ENCODE data around the gene KRT71. TPM values are rescaled to one million over a fixed set of nuclear protein-coding genes. Genes with fewer than 3 reads are reported as not detected.

The KRT71 gene
- polyA plus RNA-seq, 2 donors, result not detected

DNA sequence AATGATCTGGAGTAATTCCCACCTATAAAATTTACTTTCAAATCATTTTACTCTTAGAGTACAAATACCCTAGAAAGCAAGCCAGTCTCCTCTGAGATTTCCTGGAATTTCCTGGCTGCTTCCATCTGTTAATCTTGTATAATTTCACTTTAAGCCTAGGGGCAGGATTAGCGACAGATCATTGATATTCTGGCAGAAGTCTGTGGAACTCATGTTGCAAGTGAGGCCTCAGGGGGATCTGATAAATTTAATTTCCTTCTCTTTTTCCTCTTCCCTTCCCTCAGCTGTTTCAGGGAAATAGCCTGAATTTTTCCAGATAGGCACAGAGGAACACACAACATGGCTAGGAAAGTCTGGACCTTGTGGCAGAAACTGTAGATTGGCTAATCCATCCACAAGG lies 54.0 kb downstream of the KRT71 start:
- H3K4me1 ChIP-seq (ENCODE audit: control insufficient read depth in 2 of 2, insufficient read depth in 2 of 2, low read length in 1 of 2), result peaks cover 3 to 19% of the 10 kb centered on the region in 2 donors
- no peaks in the 10 kb centered on the region for H3K36me3 ChIP-seq (ENCODE audit: control insufficient read depth in 2 of 2, insufficient read depth in 2 of 2, low read length in 1 of 2)
- H3K4me3 ChIP-seq (ENCODE audit: low read depth in 1 of 2, low read length in 2 of 2), result no peak overlapping the region
- 44 to 49% methylated on average over 1 of the region's 1 CpG for WGBS, 2 donors
- H3K9me3 ChIP-seq (ENCODE audit: control insufficient read depth in 2 of 2, insufficient read depth in 1 of 2, low read depth in 1 of 2, low read length in 1 of 2), result no peaks in the 10 kb centered on the region
- no peaks in the 10 kb centered on the region for H3K27me3 ChIP-seq (ENCODE audit: control insufficient read depth in 1 of 2, insufficient read depth in 2 of 2, low read length in 2 of 2)
- no peak overlapping the region for H3K27ac ChIP-seq (ENCODE audit: low read depth in 2 of 2, low read length in 1 of 2)

- H3K4me1 ChIP-seq (ENCODE audit: control insufficient read depth in 2 of 2, insufficient read depth in 2 of 2, low read length in 1 of 2), result peaks cover 3 to 23% of the 10 kb centered on the region in 2 donors
- H3K36me3 ChIP-seq (ENCODE audit: control insufficient read depth in 2 of 2, insufficient read depth in 2 of 2, low read length in 1 of 2), result no peaks in the 10 kb centered on the region
- H3K9me3 ChIP-seq (ENCODE audit: control insufficient read depth in 2 of 2, insufficient read depth in 1 of 2, low read depth in 1 of 2, low read length in 1 of 2), result no peaks in the 10 kb centered on the region
- WGBS, 2 donors, result 86 to 89% methylated on average over 7 of the region's 7 CpGs
- no peak overlapping the region for H3K4me3 ChIP-seq (ENCODE audit: low read depth in 1 of 2, low read length in 2 of 2)
- no peaks in the 10 kb centered on the region for H3K27me3 ChIP-seq (ENCODE audit: control insufficient read depth in 1 of 2, insufficient read depth in 2 of 2, low read length in 2 of 2)
- H3K27ac ChIP-seq (ENCODE audit: low read depth in 2 of 2, low read length in 1 of 2), result no peak overlapping the region
These were observed 55.0 kb downstream of the KRT71 start for GRCh38 chr12:52497975-52498374.

DNA sequence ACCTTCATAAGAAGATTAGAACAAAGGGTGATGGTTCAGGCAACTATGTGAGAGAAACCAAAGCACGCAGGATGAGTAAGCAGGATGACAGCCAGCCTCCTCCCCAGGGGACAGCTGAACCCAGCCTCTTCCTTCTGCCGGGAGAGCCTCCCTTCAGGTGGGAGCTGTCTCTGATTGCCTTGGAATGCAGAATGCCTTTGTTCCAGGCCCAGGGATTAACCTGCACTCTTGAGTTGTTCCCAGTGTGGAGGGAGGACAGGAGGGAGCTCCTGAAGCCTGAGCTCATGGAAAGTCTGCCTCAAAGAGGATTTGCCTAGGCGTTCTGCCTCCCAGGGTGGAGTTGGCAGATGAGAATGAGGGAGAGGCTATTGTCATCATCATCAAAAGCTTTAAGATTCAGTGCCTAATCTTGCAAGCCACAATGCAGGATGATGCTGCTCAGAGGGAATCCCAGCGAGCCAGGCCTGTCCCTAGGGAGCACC lies 56.3 kb downstream of the KRT71 start:
- 38 to 56% methylated on average over 4 of the region's 4 CpGs for WGBS, 2 donors
- H3K27ac ChIP-seq (ENCODE audit: low read depth in 2 of 2, low read length in 1 of 2), result peak overlapping the region; percentile 35 to 77
- H3K27me3 ChIP-seq (ENCODE audit: control insufficient read depth in 1 of 2, insufficient read depth in 2 of 2, low read length in 2 of 2), result no peaks in the 10 kb centered on the region
- no peak overlapping the region for H3K4me3 ChIP-seq (ENCODE audit: low read depth in 1 of 2, low read length in 2 of 2)
- no peaks in the 10 kb centered on the region for H3K9me3 ChIP-seq (ENCODE audit: control insufficient read depth in 2 of 2, insufficient read depth in 1 of 2, low read depth in 1 of 2, low read length in 1 of 2)
- H3K36me3 ChIP-seq (ENCODE audit: control insufficient read depth in 2 of 2, insufficient read depth in 2 of 2, low read length in 1 of 2), result no peaks in the 10 kb centered on the region
- peaks cover 3 to 26% of the 10 kb centered on the region in 2 donors for H3K4me1 ChIP-seq (ENCODE audit: control insufficient read depth in 2 of 2, insufficient read depth in 2 of 2, low read length in 1 of 2)

DNA sequence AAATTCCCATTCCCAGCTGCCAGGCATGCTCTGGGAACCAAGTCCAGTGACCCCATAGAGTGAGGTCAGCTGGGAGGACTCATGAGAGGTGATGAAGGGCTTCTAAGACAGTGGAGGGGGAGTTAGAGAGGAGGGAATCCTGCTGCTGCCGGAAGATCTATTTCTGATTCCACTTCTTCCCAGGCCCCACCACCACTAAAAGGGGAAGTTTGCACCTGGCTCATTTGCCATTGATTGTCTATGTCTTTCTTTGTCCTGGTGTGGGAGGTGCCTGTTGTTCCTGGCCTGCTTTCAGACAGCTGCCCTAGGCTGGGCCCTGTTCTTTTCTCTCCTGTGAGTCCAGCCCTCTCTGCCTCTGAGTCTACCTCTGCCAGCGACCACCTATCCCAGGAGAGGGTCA lies 56.9 kb downstream of the KRT71 start:
- peak overlapping the region in 1 of 2 donors; percentile 77 for H3K27ac ChIP-seq (ENCODE audit: low read depth in 2 of 2, low read length in 1 of 2)
- H3K36me3 ChIP-seq (ENCODE audit: control insufficient read depth in 2 of 2, insufficient read depth in 2 of 2, low read length in 1 of 2), result peaks cover 0 to 2% of the 10 kb centered on the region in 2 donors
- 57 to 74% methylated on average over 2 of the region's 2 CpGs for whole genome bisulfite sequencing, 2 donors
- H3K4me1 ChIP-seq (ENCODE audit: control insufficient read depth in 2 of 2, insufficient read depth in 2 of 2, low read length in 1 of 2), result peaks cover 3 to 26% of the 10 kb centered on the region in 2 donors
- no peak overlapping the region for H3K4me3 ChIP-seq (ENCODE audit: low read depth in 1 of 2, low read length in 2 of 2)
- H3K9me3 ChIP-seq (ENCODE audit: control insufficient read depth in 2 of 2, insufficient read depth in 1 of 2, low read depth in 1 of 2, low read length in 1 of 2), result no peaks in the 10 kb centered on the region
- no peaks in the 10 kb centered on the region for H3K27me3 ChIP-seq (ENCODE audit: control insufficient read depth in 1 of 2, insufficient read depth in 2 of 2, low read length in 2 of 2)

DNA sequence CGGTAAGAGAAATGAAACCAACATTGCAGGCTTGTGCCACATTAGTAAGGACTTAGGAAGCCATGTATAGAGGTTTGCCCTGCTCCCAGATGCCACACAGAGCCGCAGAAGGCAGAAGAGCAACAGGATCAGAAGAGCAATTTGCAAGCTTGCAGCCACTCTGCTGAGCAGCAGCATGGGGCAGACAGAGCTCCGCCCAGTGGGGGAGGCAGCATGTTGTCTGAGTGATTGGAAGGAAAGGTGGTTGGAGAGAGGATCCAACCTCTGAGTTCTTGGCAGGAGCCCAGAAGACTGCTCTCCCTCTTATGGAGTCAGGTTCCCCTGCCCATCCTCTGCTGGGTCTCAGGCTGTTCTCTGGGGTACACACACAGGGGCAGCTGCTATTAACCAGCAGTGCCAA lies 57.6 kb downstream of the KRT71 start:
- Histone ChIP-seq H3K4me3 (ENCODE audit: low read depth in 1 of 2, low read length in 2 of 2) (no peak overlapping the region), H3K27ac (ENCODE audit: low read depth in 2 of 2, low read length in 1 of 2) (peak overlapping the region in 1 of 2 donors; percentile 58), H3K36me3 (ENCODE audit: control insufficient read depth in 2 of 2, insufficient read depth in 2 of 2, low read length in 1 of 2) (peaks cover 0 to 2% of the 10 kb centered on the region in 2 donors), H3K27me3 (ENCODE audit: control insufficient read depth in 1 of 2, insufficient read depth in 2 of 2, low read length in 2 of 2) (no peaks in the 10 kb centered on the region), H3K9me3 (ENCODE audit: control insufficient read depth in 2 of 2, insufficient read depth in 1 of 2, low read depth in 1 of 2, low read length in 1 of 2) (no peaks in the 10 kb centered on the region), H3K4me1 (ENCODE audit: control insufficient read depth in 2 of 2, insufficient read depth in 2 of 2, low read length in 1 of 2) (peaks cover 3 to 26% of the 10 kb centered on the region in 2 donors)
- WGBS, 2 donors, result 44 to 45% methylated on average over 3 of the region's 3 CpGs

GRCh38 chr12:52494518-52494917 lies 58.4 kb downstream of the KRT71 start:
- Histone ChIP-seq H3K27ac (ENCODE audit: low read depth in 2 of 2, low read length in 1 of 2) (peak overlapping the region; percentile 23 to 73), H3K27me3 (ENCODE audit: control insufficient read depth in 1 of 2, insufficient read depth in 2 of 2, low read length in 2 of 2) (no peaks in the 10 kb centered on the region), H3K4me1 (ENCODE audit: control insufficient read depth in 2 of 2, insufficient read depth in 2 of 2, low read length in 1 of 2) (peaks cover 3 to 26% of the 10 kb centered on the region in 2 donors), H3K4me3 (ENCODE audit: low read depth in 1 of 2, low read length in 2 of 2) (no peak overlapping the region), H3K36me3 (ENCODE audit: control insufficient read depth in 2 of 2, insufficient read depth in 2 of 2, low read length in 1 of 2) (peaks cover 0 to 2% of the 10 kb centered on the region in 2 donors), H3K9me3 (ENCODE audit: control insufficient read depth in 2 of 2, insufficient read depth in 1 of 2, low read depth in 1 of 2, low read length in 1 of 2) (no peaks in the 10 kb centered on the region)
- WGBS, 2 donors, result 30 to 44% methylated on average over 4 of the region's 4 CpGs

GRCh38 chr12:52494100-52494499 lies 58.8 kb downstream of the KRT71 start:
- Histone ChIP-seq H3K27ac (ENCODE audit: low read depth in 2 of 2, low read length in 1 of 2) (peak overlapping the region; percentile 70 to 73), H3K9me3 (ENCODE audit: control insufficient read depth in 2 of 2, insufficient read depth in 1 of 2, low read depth in 1 of 2, low read length in 1 of 2) (no peaks in the 10 kb centered on the region), H3K36me3 (ENCODE audit: control insufficient read depth in 2 of 2, insufficient read depth in 2 of 2, low read length in 1 of 2) (peaks cover 0 to 2% of the 10 kb centered on the region in 2 donors), H3K27me3 (ENCODE audit: control insufficient read depth in 1 of 2, insufficient read depth in 2 of 2, low read length in 2 of 2) (no peaks in the 10 kb centered on the region), H3K4me3 (ENCODE audit: low read depth in 1 of 2, low read length in 2 of 2) (no peak overlapping the region), H3K4me1 (ENCODE audit: control insufficient read depth in 2 of 2, insufficient read depth in 2 of 2, low read length in 1 of 2) (peaks cover 3 to 26% of the 10 kb centered on the region in 2 donors)
- WGBS, 2 donors, result 65 to 81% methylated on average over 1 of the region's 1 CpG

Other genes with a start within 250 kb of the KRT71 start
- gene KRT83, start 231.7 kb downstream of the KRT71 start, polyA plus RNA-seq, result not detected
- gene KRT85, start 185.7 kb downstream of the KRT71 start, polyA plus RNA-seq, result not detected
- gene KRT84, start 167.5 kb downstream of the KRT71 start, polyA plus RNA-seq, result under 1 TPM in 1 of 2 donors, not detected in 1; 0.02 TPM
- not detected for gene KRT82, start 146.8 kb downstream of the KRT71 start, polyA plus RNA-seq
- under 1 TPM; 0.08 to 0.19 TPM for gene KRT75, start 118.8 kb downstream of the KRT71 start, polyA plus RNA-seq
- 100 to 1,000 TPM; 106 to 453 TPM for gene KRT6B, start 101.0 kb downstream of the KRT71 start, polyA plus RNA-seq
- gene KRT6C, start 79.3 kb downstream of the KRT71 start, polyA plus RNA-seq, result 100 to 1,000 TPM; 229 to 427 TPM
- 1,000 to 10,000 TPM in 1 of 2 donors, 100 to 1,000 TPM in 1; 945 to 7,628 TPM for gene KRT6A, start 59.9 kb downstream of the KRT71 start, polyA plus RNA-seq
- 1,000 to 10,000 TPM; 3,653 to 6,695 TPM for gene KRT5, start 32.8 kb downstream of the KRT71 start, polyA plus RNA-seq
- under 1 TPM; 0.07 to 0.24 TPM for gene KRT74, start 20.7 kb upstream of the KRT71 start, polyA plus RNA-seq
- not detected for gene KRT72, start 48.3 kb upstream of the KRT71 start, polyA plus RNA-seq
- gene KRT73, start 65.4 kb upstream of the KRT71 start, polyA plus RNA-seq, result not detected
- gene KRT2, start 99.1 kb upstream of the KRT71 start, polyA plus RNA-seq, result under 1 TPM; 0.09 to 0.12 TPM
- gene KRT1, start 127.3 kb upstream of the KRT71 start, polyA plus RNA-seq, result 10 to 100 TPM in 1 of 2 donors, 1 to 10 TPM in 1; 4.1 to 12.5 TPM
- under 1 TPM in 1 of 2 donors, not detected in 1; 0.06 TPM for gene KRT77, start 150.4 kb upstream of the KRT71 start, polyA plus RNA-seq
- under 1 TPM in 1 of 2 donors, not detected in 1; 0.05 TPM for gene KRT76, start 224.2 kb upstream of the KRT71 start, polyA plus RNA-seq
- gene KRT3, start 243.0 kb upstream of the KRT71 start, polyA plus RNA-seq, result 1 to 10 TPM; 1.9 to 2.4 TPM

Data from esophagus (tissue), 2 donors.